K562 (cell line): ENCODE data around the gene ASB6. TPM values are rescaled to one million over a fixed set of nuclear protein-coding genes. Genes with fewer than 3 reads are reported as not detected.

Experiments
- ATAC-seq: fragments of 200-7000 bp; cut with Tn5 transposase; 3 replicates; pipeline ENCODE4 v1.9.1; 2020; ENCODE audit warnings: moderate library complexity
- BruUV-seq: library from RNA; stranded (reverse); fragments of 400-500 nt; replicated peaks from 2 replicates; lab custom pipeline; 2021; lab: Mats Ljungman, UMichigan
- CTCF ChIA-PET: fragments of 300-600 bp; formaldehyde crosslinking; extraction: SDS; loops from one replicate; lab custom pipeline; 2021; ENCODE audit warnings: low intra/inter-chr PET ratio; lab: Yijun Ruan, JAX
- POLR2A ChIA-PET: fragments of 300-600, 350-650 bp; sonication (Branson Sonifier 250); formaldehyde crosslinking; extraction: SDS; loops from one replicate; lab custom pipeline; 2021; ENCODE audit warnings: antibody characterized with exemption, inconsistent platforms; lab: Yijun Ruan, JAX
- DNase-seq, 4 experiments: peaks; one replicate each; pipeline versions ENCODE4 v3.0.0 to v3.0.0-alpha.2; 2011 to 2018; ENCODE audit warnings: low spot score in 3 of 4, mixed read lengths in 3 of 4; ENCODE audit errors: extremely low read depth in 1 of 4
- FAIRE-seq: peaks from 2 replicates; lab custom pipeline; 2011; peaks lifted over from hg19 to GRCh38; lab: Jason Lieb, UNC
- H2AFZ ChIP-seq: 2 replicates; pipeline ENCODE4 v1.6.0; 2011; ENCODE audit warnings: low read depth, low read length, control low read depth, inconsistent platforms
- H3K27ac ChIP-seq: fragments of 200-600 bp; 3 replicates; pipeline ENCODE4 v1.8.0; 2011; ENCODE audit warnings: low read depth, mild to moderate bottlenecking, control low read depth, inconsistent platforms, low read length, moderate library complexity, mixed read lengths; ENCODE audit errors: extremely low read depth
- H3K27me3 ChIP-seq, 2 experiments: fragments of 300-600 bp in 1 of 2; 2 replicates in 1 of 2; 3 replicates in 1 of 2; pipeline versions ENCODE4 v1.6.0 to v1.8.0; 2011; ENCODE audit warnings: inconsistent platforms in 2 of 2, low read length in 2 of 2, mild to moderate bottlenecking in 1 of 2, mixed read lengths in 1 of 2, moderate library complexity in 1 of 2; ENCODE audit not compliant: control insufficient read depth in 2 of 2, insufficient read depth in 2 of 2
- H3K36me3 ChIP-seq: fragments of 300-600 bp; 3 replicates; pipeline ENCODE4 v1.8.0; 2011; ENCODE audit warnings: mild to moderate bottlenecking, low read length, inconsistent platforms; ENCODE audit not compliant: control insufficient read depth, insufficient read depth
- H3K4me1 ChIP-seq, 2 experiments: fragments of 200-600 bp in 1 of 2; replicated peaks in 1 of 2; 2 replicates in 1 of 2; 3 replicates in 1 of 2; pipeline versions ENCODE4 v1.5.1 to v1.8.0; 2011; ENCODE audit warnings: inconsistent platforms in 2 of 2, low read length in 2 of 2, mild to moderate bottlenecking in 1 of 2, mixed read lengths in 1 of 2, moderate library complexity in 1 of 2; ENCODE audit not compliant: control insufficient read depth in 2 of 2, insufficient read depth in 2 of 2
- H3K4me2 ChIP-seq: 2 replicates; pipeline ENCODE4 v1.6.1; 2011; ENCODE audit warnings: low read length, control low read depth, inconsistent platforms, mixed read lengths; ENCODE audit not compliant: insufficient read depth
- H3K4me3 ChIP-seq: fragments of 200-600 bp; sonication (generic), shearing (Covaris generic); 2 replicates; pipeline ENCODE4 v1.5.1; 2016; ENCODE audit warnings: control low read depth, inconsistent platforms
- H3K79me2 ChIP-seq: fragments of 200-600 bp; 3 replicates; pipeline ENCODE4 v1.8.0; 2011; ENCODE audit warnings: low read length, inconsistent platforms; ENCODE audit not compliant: control insufficient read depth, insufficient read depth
- H3K9ac ChIP-seq, 2 experiments: 2 replicates each; pipeline versions ENCODE4 v1.6.0 to v1.6.1; 2011; ENCODE audit warnings: low read depth in 2 of 2, low read length in 2 of 2, control low read depth in 1 of 2, inconsistent platforms in 1 of 2, mild to moderate bottlenecking in 1 of 2, mixed read lengths in 1 of 2; ENCODE audit not compliant: insufficient read depth in 1 of 2
- H3K9me1 ChIP-seq: one replicate; pipeline ENCODE4 v1.6.0; 2011; ENCODE audit warnings: inconsistent platforms, mild to moderate bottlenecking, low read length, moderate library complexity; ENCODE audit not compliant: control insufficient read depth, insufficient read depth
- H3K9me3 ChIP-seq: replicated peaks from 2 replicates; pipeline ENCODE4 v1.5.1; 2011; ENCODE audit warnings: low read depth, low read length, inconsistent platforms; ENCODE audit not compliant: control insufficient read depth, insufficient read depth
- H4K20me1 ChIP-seq: replicated peaks from 2 replicates; pipeline ENCODE4 v1.6.1; 2011; ENCODE audit warnings: low read length, inconsistent platforms, mixed read lengths; ENCODE audit not compliant: control insufficient read depth, insufficient read depth
- CBFA2T2 ChIP-seq: fragments of 450-650 bp; conservative IDR thresholded peaks from 2 replicates; pipeline ENCODE4 v1.6.1; 2017; ENCODE audit warnings: mild to moderate bottlenecking
- CBX1 ChIP-seq: sonication (generic); IDR thresholded peaks from 2 replicates; pipeline ENCODE4 v1.6.1; 2016; ENCODE audit warnings: antibody characterized with exemption, low read depth, mild to moderate bottlenecking
- PTBP1 ChIP-seq: fragments of 200-400 bp; formaldehyde crosslinking; IDR thresholded peaks from 2 replicates; pipeline ENCODE4 v1.6.1; 2017; ENCODE audit warnings: low read depth, low read length
- RBM25 ChIP-seq: fragments of 200-400 bp; formaldehyde crosslinking; IDR thresholded peaks from 2 replicates; pipeline ENCODE4 v1.6.1; 2018; ENCODE audit warnings: low read length, low read depth, moderate library complexity; ENCODE audit not compliant: severe bottlenecking
- RCOR1 ChIP-seq, 2 experiments: IDR thresholded peaks; 2 replicates each; pipeline ENCODE4 v1.6.1; 2012; ENCODE audit warnings: low read depth in 2 of 2, low read length in 2 of 2, borderline replicate concordance in 1 of 2, improper control_type of control experiment in 1 of 2
- ZFP30 ChIP-seq: fragments of 250-450 bp; sonication (Bioruptor Pico); IDR thresholded peaks from 2 replicates; pipeline ENCODE4 v1.8.0; 2022; ENCODE audit warnings: moderate library complexity, mild to moderate bottlenecking, inconsistent platforms, borderline replicate concordance
- ZNF384 ChIP-seq: IDR thresholded peaks from 2 replicates; pipeline ENCODE4 v1.6.1; 2012; ENCODE audit warnings: low read depth, low read length, improper control_type of control experiment
- ZNF436 ChIP-seq: fragments of 250-450, 450-650 bp; sonication (Bioruptor Pico); formaldehyde crosslinking; IDR thresholded peaks from 2 replicates; pipeline ENCODE4 v1.7.0; 2020; ENCODE audit warnings: mild to moderate bottlenecking
- ZNF830 ChIP-seq: fragments of 250-450 bp; sonication (Bioruptor Pico); IDR thresholded peaks from 2 replicates; pipeline ENCODE4 v1.5.0; 2021; ENCODE audit warnings: mild to moderate bottlenecking
- WGBS: fragments of 100-300 bp; shearing (Covaris generic); methylation state at CpG from one replicate; pipeline ENCODE4 v1.1.6; 2016; ENCODE audit warnings: low coverage, mixed read lengths; ENCODE audit not compliant: insufficient coverage; ENCODE audit errors: missing lambda C conversion rate; 5-methylcytosine and 5-hydroxymethylcytosine counted together
- in situ Hi-C: fragments of 300-500 bp; cut with MboI; formaldehyde crosslinking; loops from 4 replicates; pipeline ENCODE4 v1.15.0; 2018; ENCODE audit warnings: inconsistent platforms, mixed read lengths
- intact Hi-C: fragments of 100-400 bp; cut with micrococcal nuclease; formaldehyde crosslinking; loops from 2 replicates; pipeline ENCODE4 v1.14.2; 2022
- polyA plus RNA-seq, 8 experiments: library from polyadenylated mRNA; depleted of rRNA in 4 of 8; stranded (reverse) in 5 of 8; unstranded in 3 of 8; fragments of >200 nt; fragmentation: Nextera tagmentation in 2 of 8; fragmentation: Illumina TruSeq in 1 of 8; extraction: Ambion mirVana in 2 of 8; extraction: Trizol in 1 of 8; gene quantifications; 2 replicates each; pipeline versions ENCODE4 v1.2.1 to v1.2.3, GENCODE V29; 2011 to 2014; ENCODE audit warnings: inconsistent platforms in 1 of 8, missing spikeins in 1 of 8
- total RNA-seq, 7 experiments: library from RNA; depleted of rRNA in 6 of 7; stranded (reverse); fragments of >200 nt in 6 of 7; fragmentation: Illumina TruSeq in 2 of 7; extraction: Trizol in 2 of 7; gene quantifications; 2 replicates each; pipeline versions ENCODE4 v1.2.1 to v1.2.3, GENCODE V29; 2011 to 2021; ENCODE audit warnings: low replicate concordance in 1 of 7
- TF ChIP-seq, protein P1 (sequence below): sonication (generic); formaldehyde crosslinking; IDR thresholded peaks from 2 replicates; pipeline ENCODE4 v1.8.0; 2023; ENCODE audit warnings: missing genetic modification reagents, mild to moderate bottlenecking, borderline replicate concordance
- TF ChIP-seq, protein P2 (sequence below): sonication (generic); formaldehyde crosslinking; IDR thresholded peaks from 2 replicates; pipeline ENCODE4 v1.8.1; 2023; ENCODE audit warnings: mild to moderate bottlenecking, missing genetic modification reagents, moderate library complexity

Gene ASB6
- total and polyA plus RNA-seq, 9 of the 15 experiments (the other 6 are each of a cell fraction or from before 2014, with no cell fraction given) = 0.92 to 17.8 (median 11.3) TPM

DNA sequence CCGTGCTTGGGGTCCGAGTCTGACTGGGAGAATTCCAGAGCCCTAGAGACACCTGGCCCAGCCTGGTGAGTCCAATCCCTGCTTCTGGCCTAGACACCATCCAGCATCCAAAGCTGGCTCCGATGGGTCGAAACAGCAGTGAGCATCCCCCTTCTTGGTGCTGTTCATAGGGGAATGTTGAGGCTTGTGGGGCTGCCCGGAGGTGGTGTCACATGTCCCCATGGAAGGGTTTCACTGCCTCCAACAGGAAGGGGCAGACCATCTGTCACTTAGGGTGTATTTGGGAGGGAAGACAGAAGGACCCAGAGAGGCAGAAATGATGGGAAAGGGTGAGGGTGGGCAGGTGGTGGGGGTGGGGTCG is 34.9 kb downstream of the ASB6 start (continued):
- TF ChIP-seq PTBP1 (peak; percentile 63; the same call in 1 of the 2 replicates), ZNF436 (CRISPR knock-in tag) (peak; percentile 93), CBX1 (0 out of 2 replicates have a peak, but pooled peaks have one; percentile 30)

DNA sequence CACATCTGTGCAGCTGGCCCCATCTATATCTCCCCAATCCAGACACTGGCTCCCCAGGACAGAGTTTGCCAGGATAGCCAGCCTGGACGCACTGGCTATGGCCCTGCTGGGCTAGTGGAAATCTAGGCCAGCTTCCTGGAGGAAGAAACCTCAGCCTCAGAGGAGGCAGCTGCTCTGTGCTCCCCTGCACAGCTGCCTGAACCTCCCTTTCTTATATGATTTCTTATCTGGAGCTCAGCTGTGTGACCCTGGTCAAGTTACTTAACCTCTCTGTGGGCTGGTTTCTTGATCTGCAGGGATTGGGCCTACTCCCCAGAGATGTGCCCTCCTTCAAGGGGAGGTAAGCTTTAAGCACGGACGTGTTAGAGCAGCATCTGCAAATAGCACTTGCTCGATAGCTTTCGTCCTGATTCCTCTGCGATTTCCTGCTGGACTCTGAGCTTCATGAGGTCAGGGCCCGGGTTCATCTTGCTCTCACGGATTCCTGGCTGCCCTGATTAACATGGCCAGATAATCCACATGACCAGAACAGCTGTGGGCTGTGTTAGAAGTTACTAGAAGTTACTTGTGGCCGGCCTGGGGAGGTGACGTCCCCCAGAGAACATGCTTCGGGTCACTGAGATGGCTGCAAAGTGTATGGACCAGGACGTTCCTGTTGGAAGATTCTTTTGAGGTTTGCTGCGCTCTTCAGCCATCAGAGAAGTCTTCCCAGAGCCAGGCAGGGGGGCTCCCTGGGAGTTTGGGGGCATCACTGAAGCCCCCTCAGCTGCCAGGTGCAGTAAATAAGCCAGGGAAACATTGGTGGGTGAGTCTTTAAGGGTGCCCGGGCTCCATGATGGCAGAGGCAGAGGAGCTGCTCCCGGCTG is 35.6 kb downstream of the ASB6 start:
- FAIRE-seq = peak; percentile 26
- TF ChIP-seq RBM25 (peak; percentile 89), ZNF384 (no peak), CBFA2T2 (peak; percentile 30; the same call in 1 of the 2 replicates), RCOR1 (IDR thresholded peaks at IDR 0.05; ENCODE audit: borderline replicate concordance in 1 of 2, low read depth in 2 of 2, low read length in 2 of 2) (peak in 1 of 2 experiments; percentile 36; a peak in 1 of 4 replicates), ZFP30 (CRISPR knock-in tag) (no peak), PTBP1 (0 out of 2 replicates have a peak, but pooled peaks have one; percentile 47), ZNF830 (CRISPR knock-in tag) (no peak)
- TF ChIP-seq, protein P1, sequence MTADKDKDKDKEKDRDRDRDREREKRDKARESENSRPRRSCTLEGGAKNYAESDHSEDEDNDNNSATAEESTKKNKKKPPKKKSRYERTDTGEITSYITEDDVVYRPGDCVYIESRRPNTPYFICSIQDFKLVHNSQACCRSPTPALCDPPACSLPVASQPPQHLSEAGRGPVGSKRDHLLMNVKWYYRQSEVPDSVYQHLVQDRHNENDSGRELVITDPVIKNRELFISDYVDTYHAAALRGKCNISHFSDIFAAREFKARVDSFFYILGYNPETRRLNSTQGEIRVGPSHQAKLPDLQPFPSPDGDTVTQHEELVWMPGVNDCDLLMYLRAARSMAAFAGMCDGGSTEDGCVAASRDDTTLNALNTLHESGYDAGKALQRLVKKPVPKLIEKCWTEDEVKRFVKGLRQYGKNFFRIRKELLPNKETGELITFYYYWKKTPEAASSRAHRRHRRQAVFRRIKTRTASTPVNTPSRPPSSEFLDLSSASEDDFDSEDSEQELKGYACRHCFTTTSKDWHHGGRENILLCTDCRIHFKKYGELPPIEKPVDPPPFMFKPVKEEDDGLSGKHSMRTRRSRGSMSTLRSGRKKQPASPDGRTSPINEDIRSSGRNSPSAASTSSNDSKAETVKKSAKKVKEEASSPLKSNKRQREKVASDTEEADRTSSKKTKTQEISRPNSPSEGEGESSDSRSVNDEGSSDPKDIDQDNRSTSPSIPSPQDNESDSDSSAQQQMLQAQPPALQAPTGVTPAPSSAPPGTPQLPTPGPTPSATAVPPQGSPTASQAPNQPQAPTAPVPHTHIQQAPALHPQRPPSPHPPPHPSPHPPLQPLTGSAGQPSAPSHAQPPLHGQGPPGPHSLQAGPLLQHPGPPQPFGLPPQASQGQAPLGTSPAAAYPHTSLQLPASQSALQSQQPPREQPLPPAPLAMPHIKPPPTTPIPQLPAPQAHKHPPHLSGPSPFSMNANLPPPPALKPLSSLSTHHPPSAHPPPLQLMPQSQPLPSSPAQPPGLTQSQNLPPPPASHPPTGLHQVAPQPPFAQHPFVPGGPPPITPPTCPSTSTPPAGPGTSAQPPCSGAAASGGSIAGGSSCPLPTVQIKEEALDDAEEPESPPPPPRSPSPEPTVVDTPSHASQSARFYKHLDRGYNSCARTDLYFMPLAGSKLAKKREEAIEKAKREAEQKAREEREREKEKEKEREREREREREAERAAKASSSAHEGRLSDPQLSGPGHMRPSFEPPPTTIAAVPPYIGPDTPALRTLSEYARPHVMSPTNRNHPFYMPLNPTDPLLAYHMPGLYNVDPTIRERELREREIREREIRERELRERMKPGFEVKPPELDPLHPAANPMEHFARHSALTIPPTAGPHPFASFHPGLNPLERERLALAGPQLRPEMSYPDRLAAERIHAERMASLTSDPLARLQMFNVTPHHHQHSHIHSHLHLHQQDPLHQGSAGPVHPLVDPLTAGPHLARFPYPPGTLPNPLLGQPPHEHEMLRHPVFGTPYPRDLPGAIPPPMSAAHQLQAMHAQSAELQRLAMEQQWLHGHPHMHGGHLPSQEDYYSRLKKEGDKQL (CRISPR knock-in tag) = no peak
- TF ChIP-seq, protein P2, sequence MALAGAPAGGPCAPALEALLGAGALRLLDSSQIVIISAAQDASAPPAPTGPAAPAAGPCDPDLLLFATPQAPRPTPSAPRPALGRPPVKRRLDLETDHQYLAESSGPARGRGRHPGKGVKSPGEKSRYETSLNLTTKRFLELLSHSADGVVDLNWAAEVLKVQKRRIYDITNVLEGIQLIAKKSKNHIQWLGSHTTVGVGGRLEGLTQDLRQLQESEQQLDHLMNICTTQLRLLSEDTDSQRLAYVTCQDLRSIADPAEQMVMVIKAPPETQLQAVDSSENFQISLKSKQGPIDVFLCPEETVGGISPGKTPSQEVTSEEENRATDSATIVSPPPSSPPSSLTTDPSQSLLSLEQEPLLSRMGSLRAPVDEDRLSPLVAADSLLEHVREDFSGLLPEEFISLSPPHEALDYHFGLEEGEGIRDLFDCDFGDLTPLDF (CRISPR knock-in tag) = no peak

More for the DNA sequence above, 35.6 kb downstream of the ASB6 start:
- H4K20me1 ChIP-seq = 0 out of 2 replicates have a peak, but pooled peaks cover 6% of the 10 kb centered on the region
- intact Hi-C loops = loop anchor here (2.0 to 10.0 kb wide), 3 partner anchors 36 to 119 kb away; no protein-coding TSS in a partner anchor
- in situ Hi-C loops = loop anchor here (5.0 to 25.0 kb wide), 3 partner anchors 44 to 269 kb away; no protein-coding TSS in a partner anchor
- no peaks in the 10 kb centered on the region for H3K79me2 ChIP-seq
- POLR2A ChIA-PET = interaction anchor here (0.6 to 1.6 kb wide), 12 partner anchors 10 to 917 kb away, joined by 3 to 5 read pairs (median 3); partner anchors contain the start of gene SET
- H3K36me3 ChIP-seq = no peaks in the 10 kb centered on the region
- H3K4me2 ChIP-seq = no peak overlapping the region
- no peak overlapping the region for H2AFZ ChIP-seq
- H3K9me3 ChIP-seq = no peaks in the 10 kb centered on the region
- ATAC-seq = no peak
- no peak overlapping the region for H3K4me3 ChIP-seq
- DNase-seq = no peak
- H3K9ac ChIP-seq = 0 out of 4 replicates have a peak overlapping the region, but pooled peaks of 1 of the 2 experiments have one; percentile 55
- CTCF ChIA-PET = no interaction called here
- BruUV-seq = no TSS peak
- 0 out of 5 replicates have a peak, but pooled peaks cover 0 to 3% of the 10 kb centered on the region in 2 experiments for H3K27me3 ChIP-seq
- no peaks in the 10 kb centered on the region for H3K9me1 ChIP-seq
- WGBS = 42% methylated on average over 14 of the region's 15 CpGs
- no peak overlapping the region for H3K27ac ChIP-seq
- peaks cover 18 to 70% of the 10 kb centered on the region in 2 experiments; a peak in 4 of 5 replicates for H3K4me1 ChIP-seq
